ENCODE measurements around the gene SHANK1.

DNA sequence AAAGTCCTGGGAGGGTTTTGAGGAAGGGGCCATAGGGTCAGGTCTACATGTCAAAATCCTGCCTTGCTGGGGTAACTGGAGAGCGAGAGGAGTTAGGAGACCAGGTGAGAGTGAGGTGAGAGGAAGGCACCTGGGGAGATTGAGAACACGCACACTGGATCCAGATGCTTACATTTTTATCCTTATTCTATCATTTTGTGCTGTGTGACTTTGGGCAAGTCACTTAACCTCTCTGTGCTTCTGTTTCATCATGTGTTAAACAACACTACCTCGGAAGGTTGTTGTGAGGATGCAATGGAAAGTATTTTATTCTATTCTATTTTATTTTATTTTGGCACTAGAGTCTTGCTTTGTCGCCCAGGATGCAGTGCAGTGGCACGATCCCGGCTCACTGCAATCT, 66.9 kb downstream of the SHANK1 start:
- TF ChIP-seq, protein P1, sequence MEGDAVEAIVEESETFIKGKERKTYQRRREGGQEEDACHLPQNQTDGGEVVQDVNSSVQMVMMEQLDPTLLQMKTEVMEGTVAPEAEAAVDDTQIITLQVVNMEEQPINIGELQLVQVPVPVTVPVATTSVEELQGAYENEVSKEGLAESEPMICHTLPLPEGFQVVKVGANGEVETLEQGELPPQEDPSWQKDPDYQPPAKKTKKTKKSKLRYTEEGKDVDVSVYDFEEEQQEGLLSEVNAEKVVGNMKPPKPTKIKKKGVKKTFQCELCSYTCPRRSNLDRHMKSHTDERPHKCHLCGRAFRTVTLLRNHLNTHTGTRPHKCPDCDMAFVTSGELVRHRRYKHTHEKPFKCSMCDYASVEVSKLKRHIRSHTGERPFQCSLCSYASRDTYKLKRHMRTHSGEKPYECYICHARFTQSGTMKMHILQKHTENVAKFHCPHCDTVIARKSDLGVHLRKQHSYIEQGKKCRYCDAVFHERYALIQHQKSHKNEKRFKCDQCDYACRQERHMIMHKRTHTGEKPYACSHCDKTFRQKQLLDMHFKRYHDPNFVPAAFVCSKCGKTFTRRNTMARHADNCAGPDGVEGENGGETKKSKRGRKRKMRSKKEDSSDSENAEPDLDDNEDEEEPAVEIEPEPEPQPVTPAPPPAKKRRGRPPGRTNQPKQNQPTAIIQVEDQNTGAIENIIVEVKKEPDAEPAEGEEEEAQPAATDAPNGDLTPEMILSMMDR (conservative IDR thresholded peaks at IDR 0.05; ENCODE audit: low read length): no peak
- no peak for TF ChIP-seq EZH2phosphoT487 (IDR thresholded peaks at IDR 0.05; ENCODE audit: borderline replicate concordance, low read depth, low read length)

All from OCI-LY7 (cell line).